Chondrocyte (in vitro differentiated cells): ENCODE measurements around the gene OAF. TPM values are rescaled to one million over a fixed set of nuclear protein-coding genes. Genes with fewer than 3 reads are reported as not detected.
"Not testable (repeated sequence)": the region's sequence is repeated elsewhere in the genome, so short reads cannot be mapped to it uniquely, and the experiment has no call there.

ENCODE experiments used
- DNase-seq: peaks from one replicate; pipeline ENCODE4 v3.0.0; 2021; ENCODE audit warnings: mixed read lengths, low spot score
- H3K27ac Mint-ChIP-seq: one replicate; pipeline ENCODE4 v1.8.0; 2021; ENCODE audit warnings: mild to moderate bottlenecking, moderate library complexity, mixed read lengths; ENCODE audit not compliant: unreplicated experiment
- H3K27me3 Mint-ChIP-seq: 2 replicates; pipeline ENCODE4 v1.8.0; 2021; ENCODE audit warnings: low read depth, mixed read lengths
- H3K36me3 Mint-ChIP-seq: 2 replicates; pipeline ENCODE4 v1.8.0; 2021; ENCODE audit warnings: low read depth, mixed read lengths
- H3K4me1 Mint-ChIP-seq: 2 replicates; pipeline ENCODE4 v1.8.0; 2021; ENCODE audit warnings: low read depth, mild to moderate bottlenecking, mixed read lengths
- H3K4me3 Mint-ChIP-seq: one replicate; pipeline ENCODE4 v1.8.0; 2021; ENCODE audit warnings: mild to moderate bottlenecking, moderate library complexity, mixed read lengths; ENCODE audit not compliant: unreplicated experiment
- H3K9me3 Mint-ChIP-seq: 2 replicates; pipeline ENCODE4 v1.8.0; 2021; ENCODE audit warnings: low read depth, mixed read lengths
- total RNA-seq: library from RNA; stranded (reverse); gene quantifications from 3 replicates; pipeline ENCODE4 v1.2.1, GENCODE V29; 2021
- TF ChIP-seq, protein P1 (sequence below): fragments of 200-600 bp; sonication (generic); IDR thresholded peaks from 2 replicates; pipeline ENCODE4 v1.5.0; 2021; ENCODE audit warnings: antibody characterized with exemption, mild to moderate bottlenecking, moderate library complexity

OAF gene
- total RNA-seq, 1 donor from 2014 or later = 5.7 TPM

DNA sequence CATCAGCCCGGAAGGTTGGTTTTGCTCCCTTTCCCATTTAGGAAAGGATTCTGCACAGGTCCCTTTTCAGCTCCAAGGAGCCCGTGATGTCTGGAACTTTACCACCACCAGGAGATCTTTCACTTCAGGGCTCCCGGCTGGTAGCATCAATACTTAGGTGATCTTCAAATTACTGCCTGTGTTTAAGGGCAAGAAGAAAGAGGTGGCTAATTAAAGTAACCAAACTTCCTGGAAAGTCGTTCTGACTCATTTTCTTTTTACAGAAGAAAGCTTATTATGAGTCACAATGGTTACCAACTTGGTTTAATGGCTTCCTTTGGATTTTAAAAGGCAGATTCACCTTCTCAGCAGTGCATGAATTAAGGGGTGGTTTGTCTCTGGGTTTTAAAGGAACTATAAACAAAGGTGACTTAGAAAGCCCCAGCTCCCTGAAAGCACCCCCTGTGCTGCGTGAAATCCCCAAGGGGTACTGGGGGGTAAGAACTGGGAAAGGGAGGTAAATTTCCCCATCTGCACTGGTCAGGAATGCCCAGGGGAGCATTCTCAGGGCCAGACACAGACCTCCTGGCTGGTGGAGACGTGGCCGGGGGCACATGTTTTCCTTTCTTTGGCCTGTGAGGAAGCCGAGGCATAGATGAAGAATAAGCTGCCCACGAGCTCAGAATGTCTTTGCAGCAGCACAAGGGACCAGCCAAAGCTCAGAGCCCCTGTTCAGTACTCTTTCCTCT lies 37.9 kb downstream of the OAF start:
- DNase-seq = peak; percentile 22
- H3K36me3 Mint-ChIP-seq = no peaks in the 10 kb centered on the region
- peaks cover 6% of the 10 kb centered on the region for H3K4me1 Mint-ChIP-seq
- no peak overlapping the region for H3K27ac Mint-ChIP-seq
- H3K4me3 Mint-ChIP-seq = no peak overlapping the region
- H3K9me3 Mint-ChIP-seq = no peaks in the 10 kb centered on the region
- H3K27me3 Mint-ChIP-seq = peaks cover 76% of the 10 kb centered on the region
- TF ChIP-seq, protein P1, sequence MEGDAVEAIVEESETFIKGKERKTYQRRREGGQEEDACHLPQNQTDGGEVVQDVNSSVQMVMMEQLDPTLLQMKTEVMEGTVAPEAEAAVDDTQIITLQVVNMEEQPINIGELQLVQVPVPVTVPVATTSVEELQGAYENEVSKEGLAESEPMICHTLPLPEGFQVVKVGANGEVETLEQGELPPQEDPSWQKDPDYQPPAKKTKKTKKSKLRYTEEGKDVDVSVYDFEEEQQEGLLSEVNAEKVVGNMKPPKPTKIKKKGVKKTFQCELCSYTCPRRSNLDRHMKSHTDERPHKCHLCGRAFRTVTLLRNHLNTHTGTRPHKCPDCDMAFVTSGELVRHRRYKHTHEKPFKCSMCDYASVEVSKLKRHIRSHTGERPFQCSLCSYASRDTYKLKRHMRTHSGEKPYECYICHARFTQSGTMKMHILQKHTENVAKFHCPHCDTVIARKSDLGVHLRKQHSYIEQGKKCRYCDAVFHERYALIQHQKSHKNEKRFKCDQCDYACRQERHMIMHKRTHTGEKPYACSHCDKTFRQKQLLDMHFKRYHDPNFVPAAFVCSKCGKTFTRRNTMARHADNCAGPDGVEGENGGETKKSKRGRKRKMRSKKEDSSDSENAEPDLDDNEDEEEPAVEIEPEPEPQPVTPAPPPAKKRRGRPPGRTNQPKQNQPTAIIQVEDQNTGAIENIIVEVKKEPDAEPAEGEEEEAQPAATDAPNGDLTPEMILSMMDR = no peak

DNA sequence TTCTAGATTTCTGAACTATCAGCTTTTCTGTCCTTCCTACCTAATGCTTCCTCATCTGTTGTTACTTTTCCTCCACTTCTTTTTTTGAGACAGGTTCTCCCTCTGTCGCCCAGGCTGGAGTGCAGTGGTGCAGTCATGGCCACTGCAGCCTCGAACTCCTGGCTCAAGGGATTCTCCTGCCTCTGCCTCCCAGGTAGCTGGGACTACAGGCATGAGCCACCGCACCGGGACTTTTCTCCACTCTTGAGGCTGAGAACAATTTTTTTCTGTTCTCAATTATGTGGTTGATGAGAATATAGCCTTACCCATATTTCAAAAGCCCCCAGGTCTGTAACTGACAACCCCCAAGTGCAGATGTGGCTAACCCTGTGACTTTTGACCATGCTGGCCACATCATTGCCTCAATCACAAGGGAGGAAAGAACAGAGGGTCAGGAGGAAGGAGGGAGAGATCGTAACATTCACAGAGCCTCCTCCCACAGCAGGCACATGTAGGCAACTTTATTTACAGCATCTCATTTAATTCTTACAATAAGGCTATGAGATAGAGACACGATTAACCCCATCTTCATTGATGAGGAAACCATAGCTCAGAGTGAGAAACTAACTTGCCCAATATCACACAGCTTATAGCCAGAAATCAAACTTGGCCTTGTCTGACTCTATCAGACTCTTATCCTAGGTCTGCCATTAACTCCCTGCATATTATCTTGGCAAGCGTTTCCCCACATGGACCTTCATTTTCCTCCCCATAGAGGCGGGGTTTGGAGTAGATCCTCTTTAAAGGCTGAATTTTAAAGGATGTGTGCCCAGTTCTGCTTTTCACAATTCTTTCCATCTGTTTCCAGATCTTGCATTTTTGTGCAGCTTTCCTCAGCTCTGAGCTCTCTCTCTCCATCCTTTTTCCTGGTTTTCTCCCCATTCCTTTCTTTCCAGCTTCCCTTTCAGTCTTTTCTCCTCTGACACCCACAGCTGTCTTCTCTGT lies 38.7 kb downstream of the OAF start:
- H3K36me3 Mint-ChIP-seq = no peaks in the 10 kb centered on the region
- TF ChIP-seq, protein P1 = no peak
- H3K9me3 Mint-ChIP-seq = no peaks in the 10 kb centered on the region
- H3K4me1 Mint-ChIP-seq = peaks cover 6% of the 10 kb centered on the region
- peak; percentile 15 for DNase-seq
- peaks cover 76% of the 10 kb centered on the region for H3K27me3 Mint-ChIP-seq
- H3K27ac Mint-ChIP-seq = no peak overlapping the region
- H3K4me3 Mint-ChIP-seq = no peak overlapping the region

DNA sequence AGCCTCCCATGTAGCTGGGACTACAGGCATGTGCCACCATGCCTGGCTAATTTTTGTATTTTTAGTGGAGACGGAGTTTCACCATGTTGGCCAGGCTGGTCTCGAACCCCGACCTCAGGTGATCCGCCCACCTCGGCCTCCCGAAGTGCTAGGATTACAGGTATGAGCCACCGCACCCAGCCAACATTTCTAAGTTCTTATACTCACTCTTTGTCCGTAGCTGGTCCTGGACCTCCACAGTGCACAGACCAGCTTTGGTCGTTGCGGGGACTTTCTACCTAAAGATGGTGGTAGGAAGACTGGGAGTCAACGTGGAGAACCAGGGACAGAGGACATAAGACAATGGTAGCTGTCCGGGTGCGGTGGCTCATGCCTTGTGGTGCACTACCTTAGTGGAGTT lies 42.5 kb downstream of the OAF start:
- not testable (repeated sequence) for H3K4me3 Mint-ChIP-seq, H3K4me1 Mint-ChIP-seq, H3K27ac Mint-ChIP-seq, H3K9me3 Mint-ChIP-seq, H3K36me3 Mint-ChIP-seq
- H3K27me3 Mint-ChIP-seq = peaks cover 78% of the 10 kb centered on the region
- DNase-seq = peak; percentile 36

DNA sequence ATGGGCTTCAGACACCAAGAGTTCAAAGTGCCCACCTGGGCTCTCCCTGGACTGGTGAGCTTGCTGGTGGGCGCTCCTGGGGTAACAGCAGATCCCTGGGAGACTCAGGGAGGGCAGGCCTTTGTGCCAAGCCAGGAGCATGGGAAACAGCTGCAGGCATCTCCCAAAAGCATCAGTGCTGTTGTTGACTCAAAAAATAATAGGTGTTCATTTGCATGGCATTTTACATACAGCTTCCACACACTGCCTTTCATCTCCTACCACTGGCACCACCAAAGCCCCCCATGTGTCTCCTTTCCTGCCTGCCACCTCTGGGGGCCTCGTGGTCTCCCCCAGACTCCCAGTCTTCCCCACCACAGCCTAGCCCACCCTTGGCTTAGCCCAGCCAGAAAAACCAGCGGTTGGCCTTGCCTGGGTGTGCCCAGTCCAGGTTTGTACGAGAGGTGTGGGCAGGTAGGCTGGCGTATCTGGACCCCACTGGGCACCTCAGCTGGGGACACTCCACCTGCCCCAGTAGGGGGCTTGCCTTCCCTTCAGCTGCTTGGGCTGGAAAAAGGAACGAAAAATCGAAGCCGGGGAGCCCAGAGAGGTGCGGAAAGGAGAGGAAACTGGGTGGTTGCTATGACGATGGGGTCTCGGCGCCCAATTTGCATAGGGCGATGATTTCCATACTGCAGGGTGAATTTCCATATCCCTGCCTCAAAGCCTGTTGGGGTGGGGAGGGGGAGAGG lies 44.1 kb downstream of the OAF start:
- Mint-ChIP-seq H3K27me3 (peaks cover 74% of the 10 kb centered on the region), H3K4me1 (no peaks in the 10 kb centered on the region), H3K4me3 (no peak overlapping the region), H3K36me3 (no peaks in the 10 kb centered on the region), H3K27ac (no peak overlapping the region), H3K9me3 (no peaks in the 10 kb centered on the region)
- TF ChIP-seq, protein P1 = no peak
- DNase-seq = peak; percentile 59

DNA sequence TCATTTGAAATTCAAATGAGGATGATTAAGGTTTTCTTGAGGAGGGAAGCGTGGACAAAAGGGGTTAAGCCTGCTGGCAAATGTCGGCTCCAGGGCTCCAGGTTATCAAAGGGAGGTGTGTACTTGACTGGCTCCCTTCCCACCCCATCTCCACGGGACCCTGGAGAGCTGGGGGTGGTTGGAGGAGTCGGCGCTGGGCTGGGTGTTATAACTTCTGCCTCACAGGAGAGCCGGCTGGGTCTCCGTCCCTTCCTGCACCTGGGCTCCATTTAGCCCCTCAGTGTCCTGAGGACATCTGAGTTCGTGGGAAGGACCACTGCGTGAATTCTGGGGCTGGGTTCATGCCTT lies 44.7 kb downstream of the OAF start:
- TF ChIP-seq, protein P1 = no peak
- no peaks in the 10 kb centered on the region for H3K4me1 Mint-ChIP-seq

More for the DNA sequence above, 44.7 kb downstream of the OAF start:
- Mint-ChIP-seq H3K27ac (no peak overlapping the region), H3K27me3 (peaks cover 71% of the 10 kb centered on the region), H3K36me3 (no peaks in the 10 kb centered on the region), H3K4me3 (no peak overlapping the region), H3K9me3 (no peaks in the 10 kb centered on the region)
- DNase-seq = peak; percentile 38
